SK-N-SH (cell line): ENCODE measurements around the gene MORC2. TPM values are rescaled to one million over a fixed set of nuclear protein-coding genes. Genes with fewer than 3 reads are reported as not detected.

Experiments used
- CTCF ChIA-PET: fragments of 300-600, 350-600 bp; formaldehyde crosslinking; extraction: SDS; loops from one replicate; lab custom pipeline; 2021; lab: Yijun Ruan, JAX
- POLR2A ChIA-PET: fragments of 350-600 bp; sonication (Branson Sonifier 250); formaldehyde crosslinking; extraction: SDS; loops from one replicate; lab custom pipeline; 2020; ENCODE audit warnings: antibody characterized with exemption, inconsistent platforms; lab: Yijun Ruan, JAX
- DNase-seq: peaks from one replicate; pipeline ENCODE4 v3.0.0; 2012
- H2AFZ ChIP-seq: fragments of 200-600 bp; sonication (generic); 2 replicates; pipeline ENCODE4 v1.8.1; 2016; ENCODE audit warnings: antibody characterized with exemption, mild to moderate bottlenecking, low read depth
- H3F3A ChIP-seq: fragments of 200-600 bp; sonication (generic); replicated peaks from 2 replicates; pipeline ENCODE3; 2016; ENCODE audit warnings: antibody characterized with exemption, mild to moderate bottlenecking; ENCODE audit not compliant: insufficient read depth
- H3K27ac ChIP-seq, 2 experiments: fragments of 200-500 bp in 1 of 2; fragments of 200-600 bp in 1 of 2; sonication (Bioruptor generic) in 1 of 2; sonication (generic), shearing (Covaris generic) in 1 of 2; 2 replicates each; pipeline versions ENCODE4 v1.5.1 to v1.6.1; 2014 to 2016; ENCODE audit warnings: low read depth in 2 of 2, inconsistent platforms in 1 of 2, low read length in 1 of 2, mild to moderate bottlenecking in 1 of 2, mixed read lengths in 1 of 2
- H3K27me3 ChIP-seq: fragments of 200-600 bp; sonication (generic), shearing (Covaris generic); 2 replicates; pipeline ENCODE4 v1.6.1; 2016; ENCODE audit warnings: mixed run types; ENCODE audit not compliant: insufficient read depth
- H3K36me3 ChIP-seq, 2 experiments: fragments of 200-500 bp in 1 of 2; fragments of 200-600 bp in 1 of 2; sonication (Bioruptor generic) in 1 of 2; sonication (generic) in 1 of 2; replicated peaks in 1 of 2; 2 replicates each; pipeline versions ENCODE3 to v1.5.1; 2014 to 2016; ENCODE audit warnings: low read length in 1 of 2, mild to moderate bottlenecking in 1 of 2; ENCODE audit not compliant: insufficient read depth in 2 of 2, control insufficient read depth in 1 of 2
- H3K4me1 ChIP-seq, 2 experiments: fragments of 200-500 bp in 1 of 2; fragments of 200-600 bp in 1 of 2; sonication (Bioruptor generic) in 1 of 2; sonication (generic), shearing (Covaris generic) in 1 of 2; 2 replicates each; pipeline versions ENCODE4 v1.5.1 to v1.6.1; 2014 to 2016; ENCODE audit warnings: low read depth in 1 of 2, low read length in 1 of 2, mixed run types in 1 of 2; ENCODE audit not compliant: insufficient read depth in 2 of 2, control insufficient read depth in 1 of 2
- H3K4me2 ChIP-seq: fragments of 200-600 bp; sonication (generic), shearing (Covaris generic); 2 replicates; pipeline ENCODE4 v1.6.1; 2017; ENCODE audit warnings: mixed run types
- H3K4me3 ChIP-seq, 2 experiments: fragments of 200-500 bp in 1 of 2; fragments of 200-600 bp in 1 of 2; sonication (Bioruptor generic) in 1 of 2; sonication (generic), shearing (Covaris generic) in 1 of 2; 2 replicates each; pipeline versions ENCODE4 v1.5.1 to v1.8.1; 2014 to 2016; ENCODE audit warnings: low read depth in 2 of 2, inconsistent platforms in 1 of 2, low read length in 1 of 2, mild to moderate bottlenecking in 1 of 2, mixed read lengths in 1 of 2, moderate library complexity in 1 of 2
- H3K79me2 ChIP-seq: fragments of 200-600 bp; sonication (generic); 2 replicates; pipeline ENCODE4 v1.8.1; 2017; ENCODE audit warnings: mild to moderate bottlenecking; ENCODE audit not compliant: insufficient read depth
- H3K9ac ChIP-seq: fragments of 200-600 bp; sonication (generic); 2 replicates; pipeline ENCODE4 v1.6.1; 2017; ENCODE audit warnings: mixed run types
- H3K9me2 ChIP-seq: fragments of 200-600 bp; sonication (generic); 2 replicates; pipeline ENCODE4 v1.6.1; 2017; ENCODE audit warnings: mixed run types
- H3K9me3 ChIP-seq: fragments of 200-600 bp; sonication (generic); 2 replicates; pipeline ENCODE4 v1.6.1; 2017; ENCODE audit warnings: mixed run types, mild to moderate bottlenecking, moderate library complexity
- H4K20me1 ChIP-seq: fragments of 200-600 bp; sonication (generic); 2 replicates; pipeline ENCODE4 v1.6.1; 2017; ENCODE audit warnings: mild to moderate bottlenecking, mixed run types; ENCODE audit not compliant: insufficient read depth
- CHD2 ChIP-seq: fragments of 150-350 bp; IDR thresholded peaks from 2 replicates; pipeline ENCODE4 v1.6.1; 2018; ENCODE audit warnings: low read length; ENCODE audit not compliant: partially characterized antibody
- CTCF ChIP-seq: fragments of 200-600 bp; sonication (generic); IDR thresholded peaks from 2 replicates; pipeline ENCODE4 v1.6.1; 2017; ENCODE audit warnings: antibody characterized with exemption, mild to moderate bottlenecking, moderate library complexity
- GABPA ChIP-seq: IDR thresholded peaks from 2 replicates; pipeline ENCODE4 v1.4.0; 2012; ENCODE audit warnings: low read depth, mild to moderate bottlenecking
- MAX ChIP-seq: IDR thresholded peaks from 2 replicates; pipeline ENCODE4 v1.4.0; 2012; ENCODE audit warnings: low read depth
- MEF2A ChIP-seq: IDR thresholded peaks from 2 replicates; pipeline ENCODE4 v1.4.0; 2012; ENCODE audit warnings: low read depth, borderline replicate concordance
- NFIC ChIP-seq: IDR thresholded peaks from 2 replicates; pipeline ENCODE4 v1.4.0; 2012; ENCODE audit warnings: borderline replicate concordance
- POLR2AphosphoS5 ChIP-seq: IDR thresholded peaks from 2 replicates; pipeline ENCODE4 v1.6.1; 2012; ENCODE audit warnings: low read depth, low read length
- RAD21 ChIP-seq: IDR thresholded peaks from 2 replicates; pipeline ENCODE4 v1.6.1; 2012; ENCODE audit warnings: mild to moderate bottlenecking, low read length
- REST ChIP-seq: IDR thresholded peaks from 2 replicates; pipeline ENCODE4 v1.6.1; 2012; ENCODE audit warnings: mild to moderate bottlenecking, low read depth, low read length, moderate library complexity
- SIN3A ChIP-seq: IDR thresholded peaks from 2 replicates; pipeline ENCODE4 v1.6.1; 2012; ENCODE audit warnings: low read depth, mild to moderate bottlenecking, low read length, moderate library complexity, borderline replicate concordance
- TCF12 ChIP-seq: IDR thresholded peaks from 2 replicates; pipeline ENCODE4 v1.4.0; 2012
- TEAD4 ChIP-seq: IDR thresholded peaks from 2 replicates; pipeline ENCODE4 v1.4.0; 2012; ENCODE audit warnings: mild to moderate bottlenecking, borderline replicate concordance; ENCODE audit not compliant: insufficient read depth
- USF1 ChIP-seq: IDR thresholded peaks from 2 replicates; pipeline ENCODE4 v1.4.0; 2012; ENCODE audit warnings: low read depth, borderline replicate concordance
- USF2 ChIP-seq: fragments of 150-350 bp; IDR thresholded peaks from 2 replicates; pipeline ENCODE4 v1.6.1; 2017; ENCODE audit warnings: antibody characterized with exemption, low read length, low read depth, borderline replicate concordance
- ZBTB33 ChIP-seq: IDR thresholded peaks from 2 replicates; pipeline ENCODE4 v1.4.0; 2012; ENCODE audit warnings: low read depth, borderline replicate concordance
- WGBS: methylation state at CpG from one replicate; pipeline ENCODE4 v1.1.6; 2017; ENCODE audit warnings: low lambda C conversion rate; 5-methylcytosine and 5-hydroxymethylcytosine counted together
- polyA plus RNA-seq, 3 experiments: library from polyadenylated mRNA; depleted of rRNA; stranded (reverse); fragments of >200 nt; gene quantifications; 2 replicates each; pipeline ENCODE4 v1.2.3, GENCODE V29; 2012

The MORC2 gene
- polyA plus RNA-seq, 1 of the 3 experiments (the other 2 are of a cell fraction) = 8.3 TPM

GRCh38 chr22:30889268-30889995 is 79.1 kb downstream of the MORC2 start:
- H3K9me2 ChIP-seq = no peaks in the 10 kb centered on the region
- POLR2A ChIA-PET = no interaction called here

More at GRCh38 chr22:30889268-30889995, 79.1 kb downstream of the MORC2 start:
- no peak overlapping the region for H3K4me2 ChIP-seq
- H2AFZ ChIP-seq = no peak overlapping the region
- H3K4me1 ChIP-seq = no peaks in the 10 kb centered on the region; a peak in 1 of 4 replicates
- no peaks in the 10 kb centered on the region for H3K79me2 ChIP-seq
- H3K4me3 ChIP-seq = no peak overlapping the region
- CTCF ChIA-PET = interaction anchor here (0.6 to 5.3 kb wide), 20 partner anchors 8 to 284 kb away, joined by 3 to 33 read pairs (median 4); no protein-coding TSS in a partner anchor
- 77% methylated on average over 9 of the region's 17 CpGs for WGBS
- H3K36me3 ChIP-seq = no peaks in the 10 kb centered on the region
- H3K9me3 ChIP-seq = no peaks in the 10 kb centered on the region
- no peaks in the 10 kb centered on the region for H3F3A ChIP-seq
- no peak overlapping the region for H3K9ac ChIP-seq
- no peak overlapping the region for H3K27ac ChIP-seq
- no peaks in the 10 kb centered on the region for H4K20me1 ChIP-seq
- peak; percentile 12 for DNase-seq
- TF ChIP-seq USF2 (no peak), USF1 (no peak), CHD2 (no peak), SIN3A (no peak), POLR2AphosphoS5 (no peak), TCF12 (no peak), ZBTB33 (no peak), MEF2A (no peak), MAX (no peak), REST (no peak), RAD21 (no peak), GABPA (no peak), TEAD4 (no peak), NFIC (no peak), CTCF (no peak)
- no peaks in the 10 kb centered on the region for H3K27me3 ChIP-seq
